Fibroblast of lung (primary cell): ENCODE results near the gene PMAIP1. TPM values are rescaled to one million over a fixed set of nuclear protein-coding genes. Genes with fewer than 3 reads are reported as not detected.
A peak's percentile ranks its signal among the peaks of the same experiment; 100 is the strongest.

Source experiments
- DNase-seq, 2 donors: peaks; one replicate each; pipeline versions ENCODE4 v3.0.0 to v3.0.0-alpha.2; 2010; ENCODE audit warnings: low read depth in 2 of 2
- H2AFZ ChIP-seq: 2 replicates; pipeline ENCODE4 v1.5.1; 2012; ENCODE audit warnings: low read length, control low read depth, inconsistent platforms
- H3K27ac ChIP-seq: 2 replicates; pipeline ENCODE4 v1.5.1; 2011; ENCODE audit warnings: low read length, control low read depth; ENCODE audit not compliant: insufficient read depth
- H3K27me3 ChIP-seq: 2 replicates; pipeline ENCODE4 v1.5.1; 2011; ENCODE audit warnings: mild to moderate bottlenecking, low read length; ENCODE audit not compliant: control insufficient read depth, insufficient read depth
- H3K36me3 ChIP-seq: 2 replicates; pipeline ENCODE4 v1.5.1; 2011; ENCODE audit warnings: low read length; ENCODE audit not compliant: control insufficient read depth, insufficient read depth
- H3K4me1 ChIP-seq: 2 replicates; pipeline ENCODE4 v1.5.1; 2011; ENCODE audit warnings: low read length; ENCODE audit not compliant: control insufficient read depth, insufficient read depth; ENCODE audit errors: extremely low read depth
- H3K4me2 ChIP-seq: 2 replicates; pipeline ENCODE4 v1.5.1; 2011; ENCODE audit warnings: low read length, control low read depth; ENCODE audit not compliant: insufficient read depth; ENCODE audit errors: extremely low read depth
- H3K4me3 ChIP-seq, 4 experiments: fragments of 200-600 bp in 1 of 4; sonication (generic) in 1 of 4; replicated peaks in 1 of 4; 2 replicates each; pipeline ENCODE4 v1.5.1; 2011 to 2016; ENCODE audit warnings: low read length in 4 of 4, low read depth in 3 of 4, mild to moderate bottlenecking in 3 of 4, control low read depth in 2 of 4, inconsistent platforms in 1 of 4, mixed read lengths in 1 of 4; ENCODE audit not compliant: insufficient read depth in 1 of 4; ENCODE audit errors: control extremely low read depth in 1 of 4
- H3K79me2 ChIP-seq: 2 replicates; pipeline ENCODE4 v1.5.1; 2012; ENCODE audit warnings: mild to moderate bottlenecking, low read length, inconsistent platforms; ENCODE audit not compliant: control insufficient read depth, insufficient read depth
- H3K9ac ChIP-seq: 2 replicates; pipeline ENCODE4 v1.5.1; 2011; ENCODE audit warnings: mild to moderate bottlenecking, low read length, control low read depth; ENCODE audit not compliant: insufficient read depth
- H3K9me3 ChIP-seq: 2 replicates; pipeline ENCODE4 v1.5.1; 2012; ENCODE audit warnings: low read depth, low read length; ENCODE audit not compliant: control insufficient read depth, insufficient read depth
- H4K20me1 ChIP-seq: 2 replicates; pipeline ENCODE4 v1.5.1; 2011; ENCODE audit warnings: low read length; ENCODE audit not compliant: control insufficient read depth, insufficient read depth; ENCODE audit errors: extremely low read depth
- EZH2 ChIP-seq: IDR thresholded peaks from 2 replicates; pipeline ENCODE4 v1.5.1; 2012; ENCODE audit warnings: low read length, control low read depth, mild to moderate bottlenecking; ENCODE audit errors: missing control alignments
- polyA plus RNA-seq, 2 donors: library from polyadenylated mRNA; depleted of rRNA in 1 of 2; stranded (reverse) in 1 of 2; unstranded in 1 of 2; fragments of >200 nt; gene quantifications; 2 replicates each; pipeline ENCODE4 v1.2.1, GENCODE V29; 2011 to 2012; ENCODE audit warnings: missing spikeins in 1 of 2
- total RNA-seq: library from RNA; depleted of rRNA; stranded (reverse); fragments of >200 nt; gene quantifications from 2 replicates; pipeline ENCODE4 v1.2.1, GENCODE V29; 2014
- TF ChIP-seq, protein P1 (sequence below), 2 donors: IDR thresholded peaks in 1 of 2; conservative IDR thresholded peaks in 1 of 2; 1 replicate in 1 of 2; 2 replicates in 1 of 2; pipeline ENCODE4 v1.5.1; 2011 to 2012; ENCODE audit warnings: low read length in 2 of 2, control low read depth in 1 of 2, inconsistent platforms in 1 of 2, low read depth in 1 of 2, mild to moderate bottlenecking in 1 of 2

PMAIP1 gene
- total and polyA plus RNA-seq, 2 donors (not counting 1 experiment from before 2014, with no cell fraction given): 8.5 to 34.7 TPM

DNA sequence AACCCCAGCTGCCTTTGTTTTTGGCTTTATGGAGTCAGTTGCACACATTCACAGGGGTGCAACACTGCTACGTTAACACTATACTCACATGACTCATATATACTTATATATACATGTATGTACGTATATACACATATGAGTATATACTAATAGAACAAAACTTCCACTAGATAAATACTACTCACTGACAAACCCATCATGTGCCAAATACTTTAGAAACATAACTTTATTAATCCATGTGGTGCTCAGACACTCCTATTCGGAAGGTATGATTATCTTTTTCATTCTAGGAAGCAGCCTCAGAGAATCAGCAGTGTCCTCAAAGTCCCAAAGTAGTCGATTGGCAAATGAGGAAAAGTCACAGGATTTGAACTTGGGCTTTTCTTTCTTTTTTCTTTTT is 7.9 kb downstream of the PMAIP1 start:
- H3K4me2 ChIP-seq: no peak overlapping the region
- no peak overlapping the region for H3K9ac ChIP-seq
- H3K4me1 ChIP-seq: peaks cover 24% of the 10 kb centered on the region
- H3K27ac ChIP-seq: no peak overlapping the region
- H3K27me3 ChIP-seq: no peaks in the 10 kb centered on the region
- H3K9me3 ChIP-seq: no peaks in the 10 kb centered on the region
- H3K4me3 ChIP-seq: no peak overlapping the region
- no peak for TF ChIP-seq EZH2
- TF ChIP-seq, protein P1, sequence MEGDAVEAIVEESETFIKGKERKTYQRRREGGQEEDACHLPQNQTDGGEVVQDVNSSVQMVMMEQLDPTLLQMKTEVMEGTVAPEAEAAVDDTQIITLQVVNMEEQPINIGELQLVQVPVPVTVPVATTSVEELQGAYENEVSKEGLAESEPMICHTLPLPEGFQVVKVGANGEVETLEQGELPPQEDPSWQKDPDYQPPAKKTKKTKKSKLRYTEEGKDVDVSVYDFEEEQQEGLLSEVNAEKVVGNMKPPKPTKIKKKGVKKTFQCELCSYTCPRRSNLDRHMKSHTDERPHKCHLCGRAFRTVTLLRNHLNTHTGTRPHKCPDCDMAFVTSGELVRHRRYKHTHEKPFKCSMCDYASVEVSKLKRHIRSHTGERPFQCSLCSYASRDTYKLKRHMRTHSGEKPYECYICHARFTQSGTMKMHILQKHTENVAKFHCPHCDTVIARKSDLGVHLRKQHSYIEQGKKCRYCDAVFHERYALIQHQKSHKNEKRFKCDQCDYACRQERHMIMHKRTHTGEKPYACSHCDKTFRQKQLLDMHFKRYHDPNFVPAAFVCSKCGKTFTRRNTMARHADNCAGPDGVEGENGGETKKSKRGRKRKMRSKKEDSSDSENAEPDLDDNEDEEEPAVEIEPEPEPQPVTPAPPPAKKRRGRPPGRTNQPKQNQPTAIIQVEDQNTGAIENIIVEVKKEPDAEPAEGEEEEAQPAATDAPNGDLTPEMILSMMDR (conservative IDR thresholded peaks at IDR 0.05 in 1 of 2, IDR thresholded peaks at IDR 0.05 in 1 of 2; ENCODE audit: low read depth in 1 of 2, low read length in 2 of 2): no peak
- H4K20me1 ChIP-seq: no peaks in the 10 kb centered on the region
- DNase-seq: no peak
- H3K36me3 ChIP-seq: peaks cover 2% of the 10 kb centered on the region
- no peak overlapping the region for H2AFZ ChIP-seq
- peaks cover 3% of the 10 kb centered on the region for H3K79me2 ChIP-seq

DNA sequence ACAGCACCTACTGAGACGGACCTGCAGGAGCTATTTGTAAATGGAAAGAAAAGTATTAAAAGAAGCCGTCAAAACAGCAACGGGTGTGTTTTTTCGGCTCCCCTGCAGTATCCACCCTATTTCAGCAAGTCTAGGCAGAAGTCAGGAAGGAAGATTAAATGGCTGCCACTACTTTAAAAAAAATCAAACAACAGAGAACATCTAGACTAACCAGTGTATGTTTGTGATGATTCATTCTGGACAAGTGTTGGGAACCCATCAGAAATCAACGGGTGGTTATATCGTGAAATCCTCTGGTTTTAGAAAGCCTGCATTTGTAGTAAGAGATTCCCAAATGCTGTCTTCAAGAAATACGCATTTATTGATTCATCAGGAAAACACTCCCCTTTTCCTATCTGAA is 9.0 kb downstream of the PMAIP1 start:
- TF ChIP-seq EZH2: no peak
- DNase-seq: peak; percentile 56 to 63

DNA sequence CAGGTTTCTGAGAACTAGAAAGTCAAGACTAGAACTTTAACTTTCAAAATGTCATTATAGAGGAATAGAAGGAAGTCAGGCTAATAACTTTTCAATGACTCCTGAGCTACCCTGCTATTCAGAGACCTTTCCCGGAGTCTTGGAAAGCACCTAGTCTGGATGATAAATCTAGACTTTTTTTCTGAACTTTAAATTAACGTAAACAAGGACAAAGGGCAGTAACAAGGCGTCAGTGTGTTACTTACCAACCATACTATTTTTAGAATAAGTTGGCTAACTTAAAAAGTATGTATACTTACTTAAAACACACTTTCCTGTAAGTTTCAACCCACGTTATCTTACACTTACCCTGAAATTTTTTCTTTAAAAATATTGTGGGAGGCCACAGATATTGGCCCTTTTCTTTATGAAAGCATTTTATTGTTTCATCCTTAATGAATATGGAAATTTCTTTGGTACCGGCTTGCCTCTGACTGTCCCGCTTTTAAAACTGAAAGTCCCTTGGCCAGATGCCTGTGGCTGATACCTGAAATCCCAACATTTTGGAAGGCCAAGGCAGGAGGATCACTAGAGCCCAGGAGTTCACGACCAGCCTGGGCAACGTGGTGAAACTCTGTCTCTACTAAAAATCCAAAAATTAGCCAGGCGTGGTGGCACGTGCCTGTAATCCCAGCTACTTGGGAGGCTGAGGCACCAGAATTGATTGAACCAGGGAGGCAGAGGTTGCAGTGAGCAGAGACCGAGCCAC is 9.7 kb downstream of the PMAIP1 start:
- Histone ChIP-seq H3K79me2 (no peaks in the 10 kb centered on the region), H2AFZ (no peak overlapping the region), H3K9ac (no peak overlapping the region), H3K9me3 (no peaks in the 10 kb centered on the region), H3K36me3 (no peaks in the 10 kb centered on the region), H3K27me3 (no peaks in the 10 kb centered on the region), H3K27ac (peak overlapping the region; percentile 63), H3K4me2 (peak overlapping the region; percentile 8), H3K4me3 (no peak overlapping the region), H3K4me1 (peaks cover 19% of the 10 kb centered on the region), H4K20me1 (no peaks in the 10 kb centered on the region)
- TF ChIP-seq EZH2: no peak
- TF ChIP-seq, protein P1 (conservative IDR thresholded peaks at IDR 0.05 in 1 of 2, IDR thresholded peaks at IDR 0.05 in 1 of 2; ENCODE audit: low read depth in 1 of 2, low read length in 2 of 2): no peak
- DNase-seq: peak; percentile 70 to 79

More for the DNA sequence above, 9.0 kb downstream of the PMAIP1 start:
- H3K4me1 ChIP-seq: peaks cover 24% of the 10 kb centered on the region
- H3K79me2 ChIP-seq: no peaks in the 10 kb centered on the region
- H3K27ac ChIP-seq: no peak overlapping the region
- H3K9ac ChIP-seq: no peak overlapping the region
- H3K9me3 ChIP-seq: no peaks in the 10 kb centered on the region
- H3K4me3 ChIP-seq: no peak overlapping the region
- no peaks in the 10 kb centered on the region for H3K27me3 ChIP-seq
- H3K4me2 ChIP-seq: peak overlapping the region; percentile 8
- H3K36me3 ChIP-seq: no peaks in the 10 kb centered on the region
- H2AFZ ChIP-seq: no peak overlapping the region
- no peaks in the 10 kb centered on the region for H4K20me1 ChIP-seq
